ENCODE data around the gene YTHDC1.

YTHDC1 gene

GRCh38 chr4:68358988-68359387 is 9.1 kb upstream of the YTHDC1 start:
- DNase-seq (ENCODE audit: low read depth), result no peak

DNA sequence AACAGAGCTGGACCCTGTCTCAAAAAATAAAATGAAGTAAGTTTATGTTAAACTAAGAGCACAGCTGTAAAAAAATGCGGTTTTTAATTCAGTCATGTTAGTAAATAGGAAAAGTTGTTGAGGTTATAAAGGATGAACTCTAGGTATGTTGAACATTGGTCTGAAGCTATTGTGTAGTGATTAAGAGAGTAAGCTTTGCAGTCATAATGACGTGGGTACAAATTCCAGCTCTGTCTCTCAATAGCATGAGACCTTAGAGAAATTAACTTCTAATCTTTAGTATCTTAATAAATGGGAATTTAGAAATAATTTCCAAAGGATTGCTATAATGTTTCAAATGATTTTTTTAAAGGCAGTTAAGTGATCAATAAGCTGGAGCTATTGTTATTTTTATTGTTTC is 2.9 kb upstream of the YTHDC1 start:
- no peak for DNase-seq (ENCODE audit: low read depth)

DNA sequence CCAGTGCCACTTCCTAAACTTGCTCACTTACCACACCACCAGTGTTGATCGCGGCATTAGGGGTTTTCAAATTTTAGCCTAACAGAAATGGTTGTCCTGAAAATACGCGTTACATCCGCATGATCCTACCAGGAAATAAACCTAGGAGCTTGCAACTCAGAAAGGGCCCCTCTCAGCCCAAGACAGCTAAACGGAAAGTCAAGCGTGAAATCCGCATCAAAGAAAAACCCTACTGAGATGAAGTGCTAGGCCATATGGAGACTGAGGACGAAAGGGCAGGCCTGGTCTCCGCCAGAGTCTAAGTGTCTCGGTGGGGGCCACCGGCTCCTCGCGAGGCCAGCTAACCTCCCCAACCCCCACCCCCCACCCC is 626 bp downstream of the YTHDC1 start:
- peak; percentile 42 for DNase-seq (ENCODE audit: low read depth)

- DNase-seq (ENCODE audit: low read depth), result no peak
Observed at GRCh38 chr4:68348577-68348976, 1.3 kb downstream of the YTHDC1 start.

GRCh38 chr4:68347845-68348244 is 2.0 kb downstream of the YTHDC1 start:
- no peak for DNase-seq (ENCODE audit: low read depth)

DNA sequence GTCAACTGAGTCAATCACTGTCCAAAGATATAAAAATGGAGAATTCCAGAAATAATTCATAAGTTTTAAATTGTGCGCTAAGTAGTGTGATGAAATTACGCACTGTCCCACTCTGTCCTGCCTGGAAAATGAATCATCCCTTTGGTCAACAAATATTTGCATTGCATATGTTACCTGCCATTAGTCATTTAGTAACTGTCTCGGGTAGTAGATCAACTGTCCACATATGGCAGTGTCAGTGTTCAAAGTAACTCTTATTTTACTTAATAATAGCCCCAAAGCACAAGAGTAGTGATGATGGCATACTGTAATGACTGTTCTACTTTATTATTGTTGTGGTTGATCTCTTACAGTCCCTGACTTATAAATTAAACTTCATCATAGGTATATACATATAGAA is 3.4 kb downstream of the YTHDC1 start:
- DNase-seq (ENCODE audit: low read depth), result peak; percentile 57

GRCh38 chr4:68344785-68345184 is 5.1 kb downstream of the YTHDC1 start:
- DNase-seq (ENCODE audit: low read depth), result no peak

DNA sequence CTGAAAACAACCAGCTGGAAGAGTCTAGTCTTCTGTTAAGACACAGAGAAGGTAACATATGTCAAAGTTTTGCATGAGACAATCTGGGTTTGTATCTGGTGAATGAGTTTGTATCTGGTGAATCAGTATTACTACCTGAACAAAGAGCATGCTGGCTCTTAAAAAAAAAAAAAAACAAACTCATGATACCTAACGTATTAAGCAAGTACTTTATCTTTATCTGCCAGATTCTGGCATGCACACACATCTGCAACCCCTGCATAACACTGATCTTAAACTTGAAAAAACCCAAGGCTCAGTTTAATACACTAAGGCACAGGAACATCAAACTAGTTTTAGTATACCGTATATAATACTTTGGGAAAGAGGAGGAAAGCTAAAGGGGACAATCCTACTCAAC is 5.8 kb downstream of the YTHDC1 start:
- DNase-seq (ENCODE audit: low read depth), result no peak

- peak; percentile 74 for DNase-seq (ENCODE audit: low read depth)
Observed at GRCh38 chr4:68342134-68342533, 7.8 kb downstream of the YTHDC1 start.

DNA sequence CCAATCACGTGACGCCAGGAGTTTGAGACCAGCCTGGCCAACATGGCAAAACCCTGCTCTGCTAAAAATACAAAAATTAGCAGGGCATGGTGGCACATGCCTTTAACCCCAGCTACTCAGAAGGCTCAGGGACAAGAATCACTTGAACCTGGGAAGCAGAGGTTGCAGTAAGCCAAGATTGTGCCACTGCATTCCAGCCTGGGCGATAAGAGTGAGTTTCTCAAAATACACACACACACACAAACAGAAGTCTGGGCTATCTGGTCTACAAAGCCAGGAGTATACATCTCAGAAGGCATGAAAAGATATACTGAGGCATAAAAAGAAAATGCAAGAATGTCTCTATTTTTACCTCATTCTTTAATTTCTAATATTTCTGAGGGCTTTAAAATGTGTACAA is 11.3 kb downstream of the YTHDC1 start:
- peak; percentile 65 for DNase-seq (ENCODE audit: low read depth)

DNA sequence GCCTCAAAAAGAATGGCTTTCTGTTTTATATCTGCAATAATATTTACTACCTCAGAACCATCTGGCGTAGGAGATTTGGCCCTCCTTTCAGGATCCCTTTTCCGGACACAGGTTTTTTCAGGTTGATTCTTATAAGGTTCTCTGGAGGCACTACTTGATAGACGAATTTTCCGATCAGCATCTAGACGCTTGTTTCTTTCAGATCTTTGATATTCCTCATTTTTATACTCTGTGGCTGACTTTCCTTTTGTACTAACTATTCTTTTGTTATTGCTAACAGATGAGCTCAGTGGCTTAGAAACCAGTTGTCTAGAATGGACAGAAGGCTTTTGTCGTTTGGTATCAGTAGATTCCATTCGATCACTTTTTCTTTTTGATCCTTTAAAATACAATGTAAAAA is 12.4 kb downstream of the YTHDC1 start:
- DNase-seq (ENCODE audit: low read depth), result no peak

- DNase-seq (ENCODE audit: low read depth), result no peak
Observed at GRCh38 chr4:68337004-68337403, 12.9 kb downstream of the YTHDC1 start.

- no peak for DNase-seq (ENCODE audit: low read depth)
Observed at GRCh38 chr4:68336530-68336929, 13.4 kb downstream of the YTHDC1 start.

- DNase-seq (ENCODE audit: low read depth), result no peak
Observed at GRCh38 chr4:68326141-68326540, 23.7 kb downstream of the YTHDC1 start.

DNA sequence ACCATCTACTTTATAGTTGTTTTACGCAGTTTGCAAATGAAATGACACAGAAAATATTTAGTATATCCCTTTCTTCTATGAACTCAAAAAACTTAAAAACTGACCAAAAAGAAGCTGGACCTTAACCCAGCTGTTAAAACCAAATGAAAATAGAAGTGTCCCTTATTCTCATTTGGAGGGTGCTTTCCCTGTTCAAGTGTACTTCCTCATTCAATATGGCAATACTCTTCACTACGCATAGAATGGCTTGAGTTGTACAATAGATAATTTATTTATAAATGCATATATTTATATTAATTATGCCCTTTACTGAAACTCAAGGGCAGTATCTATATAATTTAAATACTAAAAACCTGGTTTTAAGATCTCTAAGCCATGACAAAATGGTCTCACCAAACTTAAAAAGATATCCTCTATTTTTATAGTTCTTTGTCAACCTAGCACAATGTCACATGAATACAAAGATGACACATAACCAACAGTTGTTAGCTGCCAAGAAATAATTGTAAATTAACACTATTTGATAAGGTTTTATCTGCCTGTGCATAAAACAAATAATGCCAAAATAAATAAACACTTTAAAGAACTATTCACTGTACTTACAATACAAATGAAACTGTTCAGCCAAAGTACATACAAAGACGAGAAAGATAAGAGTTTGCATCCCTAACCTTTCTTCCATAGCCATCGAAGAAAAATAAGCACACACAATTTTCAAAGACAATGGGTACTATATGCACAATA is 25.2 kb downstream of the YTHDC1 start:
- no peak for DNase-seq (ENCODE audit: low read depth)

- DNase-seq (ENCODE audit: low read depth), result no peak
Observed at GRCh38 chr4:68319040-68319439, 30.9 kb downstream of the YTHDC1 start.

- DNase-seq (ENCODE audit: low read depth), result no peak
Observed at GRCh38 chr4:68316193-68316969, 33.5 kb downstream of the YTHDC1 start.

GRCh38 chr4:68310651-68311247 is 39.1 kb downstream of the YTHDC1 start:
- no peak for DNase-seq (ENCODE audit: low read depth)

DNA sequence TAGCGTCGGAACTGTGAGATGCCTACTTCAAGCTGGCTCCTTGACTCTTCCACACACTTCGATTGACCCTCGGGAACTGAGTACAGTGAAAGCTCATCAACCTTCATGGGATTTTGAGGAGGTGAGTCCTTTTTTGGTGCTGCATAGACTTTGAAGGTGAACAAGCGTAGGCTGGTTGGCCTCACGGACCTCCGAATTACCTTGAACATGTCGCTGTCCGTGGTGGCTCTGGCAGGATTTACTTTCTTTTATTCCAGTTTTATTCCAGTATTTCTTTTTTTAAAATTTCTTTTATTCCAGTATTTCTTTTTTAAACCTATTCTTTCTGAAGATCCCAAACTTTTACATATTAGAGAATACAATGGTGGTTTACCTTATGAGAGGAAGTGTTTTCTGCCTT is 45.2 kb downstream of the YTHDC1 start:
- DNase-seq (ENCODE audit: low read depth), result peak; percentile 3

DNA sequence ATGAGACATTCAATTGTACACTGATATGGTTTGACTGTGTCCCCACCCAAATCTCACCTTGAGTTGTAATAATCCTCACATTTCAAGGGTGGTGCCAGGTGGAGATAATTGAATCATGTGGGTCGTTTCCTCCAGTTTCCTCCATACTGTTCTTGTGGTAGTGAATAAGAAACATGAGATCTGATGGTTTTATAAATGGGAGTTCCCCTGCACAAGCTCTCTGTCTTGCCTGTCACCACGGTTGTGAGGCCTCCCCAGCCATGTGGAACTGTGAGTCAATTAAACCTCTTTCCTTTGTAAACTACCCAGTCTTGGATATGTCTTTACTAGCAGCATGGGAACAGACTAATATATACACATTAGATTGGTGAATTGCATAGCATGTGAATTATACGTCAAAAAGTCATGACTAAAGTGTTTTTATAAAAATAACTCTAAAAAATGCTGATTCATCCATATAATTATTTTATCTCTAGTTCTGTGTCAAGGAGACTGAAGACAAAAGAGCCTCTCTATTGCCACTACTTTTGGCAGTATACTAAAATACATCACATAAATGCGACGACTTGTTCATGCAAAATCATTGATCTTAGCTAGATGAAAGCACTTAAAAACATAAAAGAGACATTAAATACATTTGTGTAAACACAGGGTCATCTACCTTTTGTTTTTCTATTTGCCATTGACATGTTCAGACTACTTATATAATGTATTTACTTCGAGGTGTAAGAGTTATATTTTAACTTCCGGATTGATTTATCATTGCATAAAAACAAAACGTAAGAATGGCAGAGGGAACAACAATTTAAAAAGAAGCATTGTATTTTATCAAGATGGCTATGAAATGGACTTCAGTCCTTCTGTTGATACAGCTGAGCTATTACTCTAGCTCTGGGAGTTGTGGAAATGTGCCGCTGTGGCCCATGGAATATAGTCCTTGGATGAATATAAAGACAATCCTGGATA is 50.1 kb downstream of the YTHDC1 start:
- no peak for DNase-seq (ENCODE audit: low read depth)

- no peak for DNase-seq (ENCODE audit: low read depth)
Observed at GRCh38 chr4:68297137-68297536, 52.8 kb downstream of the YTHDC1 start.

DNA sequence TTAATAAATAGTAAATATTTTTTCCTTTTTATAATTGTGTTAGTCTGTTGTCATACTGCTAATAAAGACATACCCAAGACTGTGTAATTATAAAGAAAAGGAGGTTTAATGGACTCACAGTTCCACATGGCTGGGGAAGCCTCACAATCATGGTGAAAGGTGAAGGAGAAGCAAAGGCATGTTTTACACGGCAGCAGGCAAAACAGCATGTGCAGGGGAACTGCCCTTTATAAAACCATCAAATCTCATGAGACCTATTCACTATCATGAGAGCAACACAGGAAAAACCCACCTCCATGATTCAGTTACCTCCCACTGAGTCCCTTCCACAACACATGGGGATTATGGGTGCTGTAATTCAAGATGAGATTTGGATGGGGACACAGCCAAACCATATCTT is 58.6 kb downstream of the YTHDC1 start:
- no peak for DNase-seq (ENCODE audit: low read depth)

Data from amniotic epithelial cell (primary cell).